HCT116 (cell line): Measurements from ENCODE around the gene ACKR3. TPM values are rescaled to one million over a fixed set of nuclear protein-coding genes. Genes with fewer than 3 reads are reported as not detected.

Source experiments
- ATAC-seq: fragments of 200-7000 bp; cut with Tn5 transposase; 2 replicates; pipeline ENCODE4 v1.9.1; 2020; ENCODE audit warnings: mild to moderate bottlenecking, moderate library complexity
- BruUV-seq: library from RNA; stranded (reverse); fragments of 400-500 nt; replicated peaks from 2 replicates; lab custom pipeline; 2021; lab: Mats Ljungman, UMichigan
- CTCF ChIA-PET: fragments of 300-600 bp; sonication (Branson Sonifier 250); formaldehyde crosslinking; loops from one replicate; lab custom pipeline; 2021; ENCODE audit warnings: antibody characterized with exemption; lab: Charles Lee
- POLR2A ChIA-PET: fragments of 300-600, 350-600 bp; sonication (Branson Sonifier 250); formaldehyde crosslinking; loops from one replicate; lab custom pipeline; 2021; ENCODE audit warnings: antibody characterized with exemption; lab: Charles Lee
- RAD21 ChIA-PET, 2 experiments: fragments of 300-600 bp; sonication (Branson Sonifier 250); formaldehyde crosslinking; loops; one replicate each; lab custom pipeline; 2023; ENCODE audit warnings: low total read pairs in 2 of 2; ENCODE audit not compliant: uncharacterized antibody in 2 of 2, unreplicated experiment in 2 of 2, low non-redundant PET in 1 of 2; lab: Charles Lee
- DNase-seq: peaks from one replicate; pipeline ENCODE4 v3.0.0-alpha.2; 2010; ENCODE audit warnings: low read depth, low spot score
- H2AFZ ChIP-seq: fragments of 200-600 bp; shearing (Covaris generic), sonication (generic); 2 replicates; pipeline ENCODE4 v1.6.1; 2017; ENCODE audit warnings: low read depth, mixed run types, mixed read lengths, antibody characterized with exemption, low read length; ENCODE audit not compliant: poor library complexity, severe bottlenecking
- H3K27ac ChIP-seq: 2 replicates; pipeline ENCODE4 v1.5.1; 2012; ENCODE audit warnings: low read depth, low read length
- H3K27me3 ChIP-seq: fragments of 200-600 bp; sonication (generic); 2 replicates; pipeline ENCODE4 v1.6.1; 2016; ENCODE audit warnings: mixed run types, low read length, mixed read lengths; ENCODE audit not compliant: insufficient read depth
- H3K36me3 ChIP-seq, 2 experiments: fragments of 200-500 bp in 1 of 2; fragments of 200-600 bp in 1 of 2; sonication (Bioruptor generic) in 1 of 2; sonication (generic) in 1 of 2; 2 replicates each; pipeline versions ENCODE4 v1.5.1 to v1.6.1; 2014 to 2016; ENCODE audit warnings: low read length in 2 of 2, inconsistent platforms in 1 of 2, mixed read lengths in 1 of 2, mixed run types in 1 of 2; ENCODE audit not compliant: insufficient read depth in 2 of 2, control insufficient read depth in 1 of 2
- H3K4me1 ChIP-seq, 2 experiments: fragments of 200-600 bp in 1 of 2; sonication (generic) in 1 of 2; 2 replicates each; pipeline versions ENCODE4 v1.5.1 to v1.6.1; 2012 to 2017; ENCODE audit warnings: low read length in 2 of 2, inconsistent platforms in 1 of 2, mild to moderate bottlenecking in 1 of 2, mixed read lengths in 1 of 2, mixed run types in 1 of 2, moderate library complexity in 1 of 2; ENCODE audit not compliant: insufficient read depth in 2 of 2, control insufficient read depth in 1 of 2
- H3K4me2 ChIP-seq: fragments of 200-600 bp; sonication (generic); 2 replicates; pipeline ENCODE4 v1.6.1; 2017; ENCODE audit warnings: mixed run types, low read length, mixed read lengths
- H3K4me3 ChIP-seq, 2 experiments: fragments of 200-600 bp in 1 of 2; sonication (generic) in 1 of 2; replicated peaks in 1 of 2; 2 replicates each; pipeline ENCODE4 v1.5.1; 2011 to 2016; ENCODE audit warnings: low read length in 2 of 2, control low read depth in 1 of 2, low read depth in 1 of 2, mild to moderate bottlenecking in 1 of 2, mixed read lengths in 1 of 2, mixed run types in 1 of 2
- H3K79me2 ChIP-seq: fragments of 200-600 bp; sonication (generic); 2 replicates; pipeline ENCODE4 v1.6.1; 2017; ENCODE audit warnings: mild to moderate bottlenecking, mixed run types, low read length, moderate library complexity, mixed read lengths; ENCODE audit not compliant: insufficient read depth
- H3K9ac ChIP-seq: fragments of 200-600 bp; sonication (generic); 2 replicates; pipeline ENCODE4 v1.6.1; 2016; ENCODE audit warnings: low read length, mixed read lengths
- H3K9me2 ChIP-seq: fragments of 200-600 bp; sonication (generic), shearing (Covaris generic); 2 replicates; pipeline ENCODE4 v1.6.1; 2017; ENCODE audit warnings: mixed run types, mild to moderate bottlenecking, moderate library complexity; ENCODE audit not compliant: insufficient read depth
- H3K9me3 ChIP-seq, 2 experiments: fragments of 200-500 bp in 1 of 2; fragments of 200-600 bp in 1 of 2; sonication (Bioruptor generic) in 1 of 2; sonication (generic) in 1 of 2; 2 replicates each; pipeline ENCODE4 v1.6.1; 2014 to 2017; ENCODE audit warnings: low read length in 2 of 2, mixed read lengths in 2 of 2, inconsistent platforms in 1 of 2, low read depth in 1 of 2, mild to moderate bottlenecking in 1 of 2, mixed run types in 1 of 2, moderate library complexity in 1 of 2; ENCODE audit not compliant: control insufficient read depth in 1 of 2, insufficient read depth in 1 of 2
- H4K20me1 ChIP-seq: fragments of 200-600 bp; sonication (generic), shearing (Covaris generic); 2 replicates; pipeline ENCODE4 v1.6.1; 2017; ENCODE audit warnings: mixed run types, mild to moderate bottlenecking, moderate library complexity; ENCODE audit not compliant: insufficient read depth
- CEBPB ChIP-seq: IDR thresholded peaks from 2 replicates; pipeline ENCODE4 v1.6.1; 2012; ENCODE audit warnings: low read depth
- ELF1 ChIP-seq: IDR thresholded peaks from 2 replicates; pipeline ENCODE4 v1.6.1; 2012; ENCODE audit warnings: low read depth, borderline replicate concordance
- FOSL1 ChIP-seq: IDR thresholded peaks from 2 replicates; pipeline ENCODE4 v1.6.1; 2012; ENCODE audit warnings: low read depth
- JUND ChIP-seq: IDR thresholded peaks from 2 replicates; pipeline ENCODE4 v1.6.1; 2012
- YY1 ChIP-seq: IDR thresholded peaks from 2 replicates; pipeline ENCODE4 v1.6.1; 2011; ENCODE audit warnings: low read length, low read depth, moderate library complexity, mild to moderate bottlenecking; ENCODE audit not compliant: insufficient replicate concordance; ENCODE audit errors: extremely low read depth
- intact Hi-C: fragments of 100-400 bp; cut with micrococcal nuclease; formaldehyde crosslinking; loops from 2 replicates; pipeline ENCODE4 v1.10.0; 2022
- total RNA-seq: library from RNA; stranded (reverse); gene quantifications from one replicate; pipeline ENCODE4 v1.2.1, GENCODE V29; 2021; ENCODE audit not compliant: unreplicated experiment
- TF ChIP-seq, protein P1 (sequence below), 3 experiments: fragments of 200-600 bp in 1 of 3; sonication (generic) in 1 of 3; IDR thresholded peaks in 2 of 3; conservative IDR thresholded peaks in 1 of 3; 2 replicates each; pipeline ENCODE4 v1.5.1; 2012 to 2017; ENCODE audit warnings: low read depth in 2 of 3, low read length in 2 of 3, antibody characterized with exemption in 1 of 3, borderline replicate concordance in 1 of 3, control low read depth in 1 of 3, mild to moderate bottlenecking in 1 of 3, mixed read lengths in 1 of 3, mixed run types in 1 of 3, moderate library complexity in 1 of 3; ENCODE audit not compliant: insufficient read depth in 1 of 3

ACKR3 gene
- total RNA-seq, 1 experiment from 2014 or later = 0.20 TPM

DNA sequence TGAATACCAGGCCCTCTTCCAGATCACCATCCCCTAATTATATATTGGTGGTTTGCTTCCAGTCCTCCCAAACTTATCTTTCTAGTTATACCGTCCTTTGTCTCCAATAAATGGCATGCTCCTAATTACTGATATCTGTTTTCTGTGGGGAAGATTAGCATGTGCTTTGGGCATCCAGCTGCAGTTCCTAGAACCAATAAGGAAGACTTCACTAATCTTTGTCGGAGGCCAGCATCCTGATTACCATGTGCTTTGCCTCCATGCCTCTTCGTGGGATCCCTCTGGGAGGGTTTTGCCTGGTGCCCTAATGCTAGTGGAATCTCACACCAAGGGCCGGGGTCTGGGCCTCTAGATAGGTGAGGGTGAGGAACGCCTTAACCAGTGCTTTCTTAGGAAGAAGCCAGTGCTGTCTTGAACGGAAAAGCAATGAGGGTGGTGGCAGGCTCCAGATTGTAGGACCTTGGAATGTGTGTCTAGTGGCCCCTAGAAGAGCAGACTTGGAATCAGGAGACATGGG is 47.7 kb downstream of the ACKR3 start:
- H4K20me1 ChIP-seq = no peaks in the 10 kb centered on the region
- ATAC-seq (no peak), DNase-seq (no peak)
- H3K9ac ChIP-seq = no peak overlapping the region
- ChIA-PET CTCF (no interaction called here), RAD21 (no interaction called here), POLR2A (no interaction called here)
- H3K36me3 ChIP-seq = no peaks in the 10 kb centered on the region
- H2AFZ ChIP-seq = no peak overlapping the region
- TF ChIP-seq JUND = no peak
- intact Hi-C loops = no loop called here
- H3K4me2 ChIP-seq = no peak overlapping the region
- BruUV-seq = no TSS peak
- H3K4me1 ChIP-seq = no peaks in the 10 kb centered on the region
- H3K27me3 ChIP-seq = peaks cover 92% of the 10 kb centered on the region
- no peaks in the 10 kb centered on the region for H3K9me2 ChIP-seq
- H3K4me3 ChIP-seq = no peak overlapping the region
- no peaks in the 10 kb centered on the region for H3K9me3 ChIP-seq
- no peak overlapping the region for H3K27ac ChIP-seq
- H3K79me2 ChIP-seq = no peaks in the 10 kb centered on the region

DNA sequence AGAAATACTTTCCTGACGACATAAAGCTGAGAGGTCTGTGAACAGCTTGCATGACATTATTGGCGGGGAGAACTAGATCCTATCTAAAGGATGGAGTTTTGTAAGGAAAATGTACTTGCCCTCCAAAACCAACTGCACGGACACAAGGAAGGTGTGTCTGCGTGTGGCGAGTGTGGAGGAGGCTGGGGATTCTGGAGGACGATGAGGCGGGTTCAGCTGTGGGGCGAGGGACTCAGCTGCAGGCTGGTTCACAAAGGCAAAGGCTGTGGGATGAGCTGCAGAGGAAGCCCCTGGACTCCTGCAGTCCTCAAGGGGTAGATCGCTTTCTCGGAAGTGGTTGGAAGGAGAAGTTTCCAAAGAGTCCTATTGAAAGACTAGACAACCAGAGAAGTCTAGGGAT is 48.2 kb downstream of the ACKR3 start:
- no peak overlapping the region for H3K4me2 ChIP-seq
- no peak overlapping the region for H3K4me3 ChIP-seq
- H3K27ac ChIP-seq = no peak overlapping the region
- intact Hi-C loops = no loop called here
- BruUV-seq = no TSS peak
- H3K4me1 ChIP-seq = no peaks in the 10 kb centered on the region
- DNase-seq = no peak
- TF ChIP-seq YY1 (no peak), FOSL1 (no peak), CEBPB (no peak), ELF1 (no peak)
- TF ChIP-seq, protein P1, sequence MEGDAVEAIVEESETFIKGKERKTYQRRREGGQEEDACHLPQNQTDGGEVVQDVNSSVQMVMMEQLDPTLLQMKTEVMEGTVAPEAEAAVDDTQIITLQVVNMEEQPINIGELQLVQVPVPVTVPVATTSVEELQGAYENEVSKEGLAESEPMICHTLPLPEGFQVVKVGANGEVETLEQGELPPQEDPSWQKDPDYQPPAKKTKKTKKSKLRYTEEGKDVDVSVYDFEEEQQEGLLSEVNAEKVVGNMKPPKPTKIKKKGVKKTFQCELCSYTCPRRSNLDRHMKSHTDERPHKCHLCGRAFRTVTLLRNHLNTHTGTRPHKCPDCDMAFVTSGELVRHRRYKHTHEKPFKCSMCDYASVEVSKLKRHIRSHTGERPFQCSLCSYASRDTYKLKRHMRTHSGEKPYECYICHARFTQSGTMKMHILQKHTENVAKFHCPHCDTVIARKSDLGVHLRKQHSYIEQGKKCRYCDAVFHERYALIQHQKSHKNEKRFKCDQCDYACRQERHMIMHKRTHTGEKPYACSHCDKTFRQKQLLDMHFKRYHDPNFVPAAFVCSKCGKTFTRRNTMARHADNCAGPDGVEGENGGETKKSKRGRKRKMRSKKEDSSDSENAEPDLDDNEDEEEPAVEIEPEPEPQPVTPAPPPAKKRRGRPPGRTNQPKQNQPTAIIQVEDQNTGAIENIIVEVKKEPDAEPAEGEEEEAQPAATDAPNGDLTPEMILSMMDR (IDR thresholded peaks at IDR 0.05 in 2 of 3, conservative IDR thresholded peaks at IDR 0.05 in 1 of 3; ENCODE audit: borderline replicate concordance in 1 of 3, insufficient read depth in 1 of 3, low read depth in 2 of 3, low read length in 2 of 3) = no peak
- no peak for ATAC-seq
- H3K27me3 ChIP-seq = peaks cover 91% of the 10 kb centered on the region
- CTCF ChIA-PET = no interaction called here
- POLR2A ChIA-PET = no interaction called here
- H2AFZ ChIP-seq = no peak overlapping the region
- RAD21 ChIA-PET = no interaction called here
- no peaks in the 10 kb centered on the region for H3K36me3 ChIP-seq
- no peaks in the 10 kb centered on the region for H3K79me2 ChIP-seq
- H4K20me1 ChIP-seq = no peaks in the 10 kb centered on the region
- no peaks in the 10 kb centered on the region for H3K9me2 ChIP-seq
- H3K9ac ChIP-seq = no peak overlapping the region
- H3K9me3 ChIP-seq = no peaks in the 10 kb centered on the region
